ENCODE measurements around the gene ZFR2. TPM values are rescaled to one million over a fixed set of nuclear protein-coding genes. Genes with fewer than 3 reads are reported as not detected.
"Not testable (repeated sequence)": the region's sequence is repeated elsewhere in the genome, so short reads cannot be mapped to it uniquely, and the experiment has no call there.

The ZFR2 gene
- total and polyA plus RNA-seq, 9 donors, result 0.05 to 0.25 (median 0.14) TPM; not detected in 3

DNA sequence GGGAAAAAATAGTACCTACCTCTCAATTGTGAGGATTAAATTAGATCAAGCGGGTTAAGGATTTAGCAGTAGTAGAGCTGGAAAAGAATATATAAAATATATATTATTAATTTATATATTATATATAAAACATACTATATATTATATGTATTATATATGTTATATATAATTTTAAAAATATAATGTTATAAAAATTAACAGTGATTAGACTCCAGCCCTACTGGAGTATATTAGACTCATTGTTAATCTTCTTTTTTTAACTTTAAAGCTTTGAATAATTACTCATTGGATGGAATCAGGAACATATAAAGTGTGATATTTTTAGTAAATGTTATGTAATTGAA is 106.7 kb downstream of the ZFR2 start:
- no peak for TF ChIP-seq EP300 (IDR thresholded peaks at IDR 0.05)
- TF ChIP-seq, protein P1, sequence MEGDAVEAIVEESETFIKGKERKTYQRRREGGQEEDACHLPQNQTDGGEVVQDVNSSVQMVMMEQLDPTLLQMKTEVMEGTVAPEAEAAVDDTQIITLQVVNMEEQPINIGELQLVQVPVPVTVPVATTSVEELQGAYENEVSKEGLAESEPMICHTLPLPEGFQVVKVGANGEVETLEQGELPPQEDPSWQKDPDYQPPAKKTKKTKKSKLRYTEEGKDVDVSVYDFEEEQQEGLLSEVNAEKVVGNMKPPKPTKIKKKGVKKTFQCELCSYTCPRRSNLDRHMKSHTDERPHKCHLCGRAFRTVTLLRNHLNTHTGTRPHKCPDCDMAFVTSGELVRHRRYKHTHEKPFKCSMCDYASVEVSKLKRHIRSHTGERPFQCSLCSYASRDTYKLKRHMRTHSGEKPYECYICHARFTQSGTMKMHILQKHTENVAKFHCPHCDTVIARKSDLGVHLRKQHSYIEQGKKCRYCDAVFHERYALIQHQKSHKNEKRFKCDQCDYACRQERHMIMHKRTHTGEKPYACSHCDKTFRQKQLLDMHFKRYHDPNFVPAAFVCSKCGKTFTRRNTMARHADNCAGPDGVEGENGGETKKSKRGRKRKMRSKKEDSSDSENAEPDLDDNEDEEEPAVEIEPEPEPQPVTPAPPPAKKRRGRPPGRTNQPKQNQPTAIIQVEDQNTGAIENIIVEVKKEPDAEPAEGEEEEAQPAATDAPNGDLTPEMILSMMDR (IDR thresholded peaks at IDR 0.05), result no peak
- TF ChIP-seq POLR2A (IDR thresholded peaks at IDR 0.05), result no peak
- peaks cover 3% of the 10 kb centered on the region for H3K4me1 ChIP-seq (ENCODE audit: insufficient read depth)
- no peak for DNase-seq
- H3K4me3 ChIP-seq, result no peak overlapping the region
- H3K36me3 ChIP-seq, result no peaks in the 10 kb centered on the region
- H3K27ac ChIP-seq, result peak overlapping the region in 1 of 2 donors; percentile 98
- no peaks in the 10 kb centered on the region for H3K9me3 ChIP-seq
- intact Hi-C loops (cut with DNase I), result no loop called here
- 53 to 70% (median 65%) methylated on average over 1 of the region's 1 CpG for WGBS, 3 donors
- H3K27me3 ChIP-seq, result no peaks in the 10 kb centered on the region

DNA sequence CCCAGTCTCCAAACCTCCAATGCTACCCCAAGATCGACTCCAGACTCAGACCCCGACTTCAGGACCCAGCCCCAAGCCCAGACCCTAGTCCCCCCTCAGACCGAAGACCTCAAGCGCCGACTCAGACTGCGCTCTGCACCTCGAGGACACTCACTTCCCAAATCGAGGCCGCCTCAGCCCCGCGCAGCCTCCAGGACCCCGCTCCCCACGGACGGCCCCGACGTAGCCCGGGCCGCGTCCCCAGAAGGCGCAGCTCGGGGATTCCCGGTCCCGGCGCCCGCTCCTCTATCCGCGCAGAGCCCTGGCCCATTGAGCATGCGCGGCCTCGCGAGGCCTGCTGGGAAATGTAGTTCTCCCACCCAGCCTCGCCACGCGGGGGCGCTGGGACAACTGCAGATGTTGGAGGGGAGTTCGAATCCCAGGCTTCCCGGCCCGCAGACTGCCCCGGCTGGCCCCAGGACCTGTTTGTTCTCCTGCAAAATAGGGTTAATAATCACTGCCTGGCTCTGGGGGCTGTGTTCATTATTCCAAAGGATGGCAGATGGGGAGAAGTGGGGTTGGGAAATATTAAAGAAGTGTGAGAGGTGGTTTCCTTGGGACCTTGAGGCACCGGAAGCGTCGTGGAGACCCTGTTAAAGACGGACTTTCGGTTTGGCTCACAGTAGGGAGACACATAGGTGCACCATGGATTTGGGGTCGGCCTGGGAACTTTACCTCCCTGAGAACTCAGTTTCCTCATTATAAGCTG is 107.3 kb downstream of the ZFR2 start, which contains the start of gene APBA3:
TSS of gene APBA3 (minus strand) at position 311 of the 748 bp plus-strand sequence. CDS start 1,428 bp downstream, outside the sequence.
- no peaks in the 10 kb centered on the region for H3K36me3 ChIP-seq
- DNase-seq, result peak; percentile 89 to 96 (median 95)
- TF ChIP-seq POLR2A (IDR thresholded peaks at IDR 0.05) (peak; percentile 71), EP300 (IDR thresholded peaks at IDR 0.05) (no peak)
- TF ChIP-seq, protein P1 (IDR thresholded peaks at IDR 0.05), result peak; percentile 45 to 86 (median 83)
- H3K27ac ChIP-seq, result peak within 1 kb of the TSS; percentile 95 to 98
- no peaks in the 10 kb centered on the region for H3K27me3 ChIP-seq
- H3K4me1 ChIP-seq (ENCODE audit: insufficient read depth), result peaks cover 3% of the 10 kb centered on the region
- H3K4me3 ChIP-seq, result peak within 1 kb of the TSS; percentile 94
- intact Hi-C loops (cut with DNase I), result no loop called here
- H3K9me3 ChIP-seq, result no peaks in the 10 kb centered on the region
- 2 to 4% (median 2%) methylated on average over 45 of the region's 45 CpGs for WGBS, 3 donors

DNA sequence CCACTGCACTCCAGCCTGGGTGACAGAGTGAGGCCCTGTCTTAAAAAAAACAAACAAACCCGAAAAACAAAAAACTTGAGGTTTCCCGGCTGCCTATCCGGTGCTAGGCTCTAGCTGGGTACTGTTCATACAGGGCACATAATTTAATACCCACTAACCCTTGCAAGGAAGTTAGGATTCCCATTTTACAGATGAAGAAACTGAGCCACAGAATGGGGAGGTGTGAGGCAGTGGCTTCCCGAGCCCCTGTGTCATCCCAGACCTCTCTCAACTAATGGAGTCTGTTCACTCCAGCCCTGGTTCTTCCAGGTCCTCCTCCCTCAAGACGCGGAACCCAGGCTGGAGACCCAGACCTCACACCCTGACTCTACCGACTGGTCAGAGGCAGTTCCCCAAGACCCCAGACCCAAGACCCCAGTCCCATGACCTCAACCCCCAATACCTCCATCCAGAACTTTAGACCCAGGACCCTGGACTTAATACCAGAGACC is 107.9 kb downstream of the ZFR2 start:
- Histone ChIP-seq H3K4me1 (ENCODE audit: insufficient read depth) (peaks cover 3% of the 10 kb centered on the region), H3K9me3 (no peaks in the 10 kb centered on the region), H3K27me3 (no peaks in the 10 kb centered on the region), H3K36me3 (no peaks in the 10 kb centered on the region), H3K4me3 (peak overlapping the region; percentile 94), H3K27ac (peak overlapping the region; percentile 22 to 60)
- TF ChIP-seq EP300 (IDR thresholded peaks at IDR 0.05) (no peak), POLR2A (IDR thresholded peaks at IDR 0.05) (no peak)
- TF ChIP-seq, protein P1 (IDR thresholded peaks at IDR 0.05), result no peak
- 22 to 25% (median 23%) methylated on average over 7 of the region's 7 CpGs for WGBS, 3 donors
- intact Hi-C loops (cut with DNase I), result no loop called here
- DNase-seq, result no peak

DNA sequence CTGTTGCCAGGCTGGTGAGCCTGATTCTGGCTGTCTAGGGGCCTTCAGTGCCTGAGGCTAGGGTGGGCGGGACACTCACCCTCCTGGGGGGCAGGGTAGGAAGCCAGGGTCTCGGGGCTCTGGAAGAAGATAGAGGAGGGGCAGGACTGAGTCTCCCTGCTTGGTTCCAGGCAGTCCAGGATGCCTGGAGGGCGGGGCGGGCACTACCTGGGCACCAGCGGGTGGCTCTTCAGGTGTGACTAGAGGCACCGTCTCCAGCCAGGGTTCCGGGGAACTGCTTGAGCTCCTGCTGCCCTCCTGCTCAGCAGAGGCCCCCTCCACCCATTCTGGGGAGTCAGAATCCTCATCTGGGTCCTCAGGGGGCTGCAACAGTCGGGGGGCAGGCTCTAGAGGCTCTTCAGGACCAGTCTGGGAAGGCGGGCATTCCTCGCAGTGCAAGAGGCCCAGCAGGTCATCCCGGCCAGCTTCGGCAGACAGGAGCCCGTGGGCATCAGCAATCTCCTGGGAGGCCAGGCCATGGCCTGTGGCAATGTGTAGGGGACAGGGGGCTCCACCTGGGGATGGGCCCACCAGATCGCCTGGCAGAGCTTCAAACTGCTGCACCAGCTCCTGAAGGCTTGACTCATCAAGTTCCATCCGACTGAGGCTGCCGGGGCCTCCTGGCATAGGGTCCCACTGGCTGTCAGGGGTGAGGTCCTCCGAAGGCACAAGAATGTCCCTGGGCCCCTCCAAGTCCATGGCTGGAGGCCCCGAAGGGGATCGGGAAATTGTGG is 109.2 kb downstream of the ZFR2 start:
- TF ChIP-seq EP300 (IDR thresholded peaks at IDR 0.05) (no peak), POLR2A (IDR thresholded peaks at IDR 0.05) (no peak)
- TF ChIP-seq, protein P1 (IDR thresholded peaks at IDR 0.05), result no peak
- Histone ChIP-seq H3K36me3 (no peaks in the 10 kb centered on the region), H3K27me3 (no peaks in the 10 kb centered on the region), H3K4me3 (no peak overlapping the region), H3K9me3 (no peaks in the 10 kb centered on the region), H3K4me1 (ENCODE audit: insufficient read depth) (peaks cover 3% of the 10 kb centered on the region), H3K27ac (no peak overlapping the region)
- WGBS, 3 donors, result 85 to 87% (median 85%) methylated on average over 17 to 19 of the region's 19 CpGs
- intact Hi-C loops (cut with DNase I), result loop anchor here in 1 of 4 donors (5.0 kb wide), 1 partner anchor 87 kb away; no protein-coding TSS in a partner anchor
- peak in 1 of 5 donors; percentile 46 for DNase-seq

DNA sequence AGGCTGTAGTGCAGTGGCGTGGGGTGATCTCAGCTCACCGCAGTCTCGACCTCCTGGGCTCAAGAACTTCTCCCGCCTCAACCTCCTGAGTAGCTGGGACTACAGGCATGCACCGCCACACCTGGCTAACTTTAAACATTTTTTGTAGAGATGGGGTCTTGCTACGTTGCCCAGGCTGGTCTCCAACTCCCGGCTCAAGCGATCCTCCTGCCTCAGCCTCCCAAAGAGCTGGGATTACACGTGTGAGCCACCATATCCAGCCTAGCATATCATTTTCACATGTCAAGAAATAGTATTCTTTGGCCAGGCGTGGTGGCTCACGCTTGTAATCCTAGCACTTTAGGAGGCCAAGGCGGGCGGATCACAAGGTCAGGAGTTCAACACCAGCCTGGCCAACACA is 110.5 kb downstream of the ZFR2 start:
- 94 to 97% (median 95%) methylated on average over 13 of the region's 13 CpGs for WGBS, 3 donors
- H3K27me3 ChIP-seq; H3K4me3 ChIP-seq; H3K9me3 ChIP-seq; H3K27ac ChIP-seq; DNase-seq; H3K4me1 ChIP-seq (ENCODE audit: insufficient read depth); H3K36me3 ChIP-seq: not testable (repeated sequence)
- intact Hi-C loops (cut with DNase I), result loop anchor here in 1 of 4 donors (5.0 kb wide), 1 partner anchor 86 kb away; no protein-coding TSS in a partner anchor

DNA sequence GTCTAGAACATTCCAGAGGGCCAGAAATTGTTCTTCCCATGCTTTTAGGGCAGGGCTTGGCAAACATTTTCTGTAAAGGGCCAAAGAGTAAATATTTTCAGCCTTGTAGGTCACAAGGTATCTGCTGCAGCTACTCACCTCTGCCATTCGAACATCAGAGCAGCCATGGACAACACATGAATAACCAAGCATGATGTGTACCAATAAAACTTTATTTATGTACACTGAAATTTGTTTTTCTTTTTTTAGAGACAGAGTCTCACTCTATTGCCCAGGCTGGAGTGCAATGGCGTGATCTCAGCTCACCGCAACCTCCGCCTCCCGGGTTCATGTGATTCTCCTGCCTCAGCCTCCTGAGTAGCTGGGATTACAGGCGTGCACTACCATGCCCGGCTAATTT is 111.1 kb downstream of the ZFR2 start:
- DNase-seq; H3K27ac ChIP-seq; H3K27me3 ChIP-seq; H3K9me3 ChIP-seq; H3K4me1 ChIP-seq (ENCODE audit: insufficient read depth); H3K4me3 ChIP-seq; H3K36me3 ChIP-seq: not testable (repeated sequence)
- intact Hi-C loops (cut with DNase I), result loop anchor here in 1 of 4 donors (5.0 kb wide), 1 partner anchor 85 kb away; no protein-coding TSS in a partner anchor
- 96 to 98% (median 97%) methylated on average over 7 of the region's 7 CpGs for WGBS, 3 donors
